ENCODE results near the gene ZCCHC14. TPM values are rescaled to one million over a fixed set of nuclear protein-coding genes. Genes with fewer than 3 reads are reported as not detected.

The ZCCHC14 gene
- total and polyA plus RNA-seq, 2 of the 13 experiments (the other 11 are each of a cell fraction or from before 2014, with no cell fraction given), result 12.4 to 12.5 TPM

DNA sequence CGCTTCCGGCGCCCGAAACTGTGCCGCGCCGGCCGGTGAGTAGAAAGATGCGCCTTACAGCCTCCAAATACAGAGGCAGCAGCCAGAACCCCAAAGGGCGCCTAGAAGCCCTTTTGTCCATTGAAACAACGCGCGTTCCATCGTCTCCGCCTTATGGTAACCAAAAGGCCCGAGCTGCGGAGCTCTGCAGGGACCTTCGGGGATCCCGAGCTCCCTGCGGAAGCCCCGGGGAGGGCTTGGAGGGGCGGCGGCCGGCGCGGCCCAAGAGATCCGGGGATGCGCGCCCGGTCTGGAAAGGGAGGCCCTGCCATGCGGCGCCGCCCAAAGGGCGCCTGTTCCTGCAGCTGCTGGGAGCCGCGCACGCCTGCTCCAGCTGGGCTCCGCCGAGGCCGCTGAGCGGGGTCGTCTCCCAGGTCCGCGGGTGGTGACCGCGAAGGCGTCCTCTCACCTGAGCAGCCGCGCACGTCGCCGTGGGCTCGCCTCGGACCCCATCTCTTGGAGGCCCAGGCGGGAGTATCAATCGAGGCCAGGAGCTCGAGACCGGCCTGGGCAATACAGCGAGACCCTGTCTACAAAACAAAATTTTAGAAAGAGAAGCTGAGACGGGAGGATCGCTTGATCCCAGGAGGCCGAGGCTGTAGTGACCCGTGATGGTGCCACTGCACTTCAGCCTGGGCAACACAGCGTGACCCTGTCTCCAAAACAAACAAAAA, 108.5 kb downstream of the ZCCHC14 start (continued):
- TF ChIP-seq MTF2 (CRISPR knock-in tag; IDR thresholded peaks at IDR 0.05; ENCODE audit: borderline replicate concordance), result peak; percentile 99
- TF ChIP-seq, protein P1, sequence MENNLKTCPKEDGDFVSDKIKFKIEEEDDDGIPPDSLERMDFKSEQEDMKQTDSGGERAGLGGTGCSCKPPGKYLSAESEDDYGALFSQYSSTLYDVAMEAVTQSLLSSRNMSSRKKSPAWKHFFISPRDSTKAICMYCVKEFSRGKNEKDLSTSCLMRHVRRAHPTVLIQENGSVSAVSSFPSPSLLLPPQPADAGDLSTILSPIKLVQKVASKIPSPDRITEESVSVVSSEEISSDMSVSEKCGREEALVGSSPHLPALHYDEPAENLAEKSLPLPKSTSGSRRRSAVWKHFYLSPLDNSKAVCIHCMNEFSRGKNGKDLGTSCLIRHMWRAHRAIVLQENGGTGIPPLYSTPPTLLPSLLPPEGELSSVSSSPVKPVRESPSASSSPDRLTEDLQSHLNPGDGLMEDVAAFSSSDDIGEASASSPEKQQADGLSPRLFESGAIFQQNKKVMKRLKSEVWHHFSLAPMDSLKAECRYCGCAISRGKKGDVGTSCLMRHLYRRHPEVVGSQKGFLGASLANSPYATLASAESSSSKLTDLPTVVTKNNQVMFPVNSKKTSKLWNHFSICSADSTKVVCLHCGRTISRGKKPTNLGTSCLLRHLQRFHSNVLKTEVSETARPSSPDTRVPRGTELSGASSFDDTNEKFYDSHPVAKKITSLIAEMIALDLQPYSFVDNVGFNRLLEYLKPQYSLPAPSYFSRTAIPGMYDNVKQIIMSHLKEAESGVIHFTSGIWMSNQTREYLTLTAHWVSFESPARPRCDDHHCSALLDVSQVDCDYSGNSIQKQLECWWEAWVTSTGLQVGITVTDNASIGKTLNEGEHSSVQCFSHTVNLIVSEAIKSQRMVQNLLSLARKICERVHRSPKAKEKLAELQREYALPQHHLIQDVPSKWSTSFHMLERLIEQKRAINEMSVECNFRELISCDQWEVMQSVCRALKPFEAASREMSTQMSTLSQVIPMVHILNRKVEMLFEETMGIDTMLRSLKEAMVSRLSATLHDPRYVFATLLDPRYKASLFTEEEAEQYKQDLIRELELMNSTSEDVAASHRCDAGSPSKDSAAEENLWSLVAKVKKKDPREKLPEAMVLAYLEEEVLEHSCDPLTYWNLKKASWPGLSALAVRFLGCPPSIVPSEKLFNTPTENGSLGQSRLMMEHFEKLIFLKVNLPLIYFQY (CRISPR knock-in tag; IDR thresholded peaks at IDR 0.05; ENCODE audit: borderline replicate concordance), result no peak
- TF ChIP-seq ZNF629 (CRISPR knock-in tag; conservative IDR thresholded peaks at IDR 0.05), result no peak; the same call in none of the 2 replicates
- no peak for TF ChIP-seq ZKSCAN1 (IDR thresholded peaks at IDR 0.05; ENCODE audit: low read length)
- TF ChIP-seq, protein P2, sequence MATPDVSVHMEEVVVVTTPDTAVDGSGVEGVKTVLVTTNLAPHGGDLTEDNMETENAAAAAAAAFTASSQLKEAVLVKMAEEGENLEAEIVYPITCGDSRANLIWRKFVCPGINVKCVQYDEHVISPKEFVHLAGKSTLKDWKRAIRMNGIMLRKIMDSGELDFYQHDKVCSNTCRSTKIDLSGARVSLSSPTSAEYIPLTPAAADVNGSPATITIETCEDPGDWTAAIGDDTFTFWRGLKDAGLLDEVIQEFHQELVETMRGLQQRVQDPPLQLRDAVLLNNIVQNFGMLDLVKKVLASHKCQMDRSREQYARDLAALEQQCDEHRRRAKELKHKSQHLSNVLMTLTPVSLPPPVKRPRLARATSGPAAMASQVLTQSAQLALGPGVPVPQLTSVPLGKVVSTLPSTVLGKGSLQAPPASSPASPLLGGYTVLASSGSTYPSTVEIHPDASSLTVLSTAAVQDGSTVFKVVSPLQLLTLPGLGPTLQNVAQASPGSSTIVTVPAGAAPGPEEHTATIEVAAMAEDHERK (CRISPR knock-in tag; IDR thresholded peaks at IDR 0.05; ENCODE audit: low read depth), result no peak; the same call in 1 of the 2 replicates
- no peak for TF ChIP-seq TBL1XR1 (IDR thresholded peaks at IDR 0.05; ENCODE audit: borderline replicate concordance, low read length, partially characterized antibody)
- TF ChIP-seq SIN3B (IDR thresholded peaks at IDR 0.05; ENCODE audit: low read length), result no peak
- TF ChIP-seq DPF2 (CRISPR knock-in tag; IDR thresholded peaks at IDR 0.05; ENCODE audit: borderline replicate concordance, low read depth), result 0 out of 2 replicates have a peak, but pooled peaks have one; percentile 29
- TF ChIP-seq GTF2F1 (IDR thresholded peaks at IDR 0.05; ENCODE audit: low read length), result no peak
- TF ChIP-seq ZSCAN20 (CRISPR knock-in tag; IDR thresholded peaks at IDR 0.05; ENCODE audit: borderline replicate concordance), result peak; percentile 76; the same call in 1 of the 2 replicates
- 0 out of 2 replicates have a peak, but pooled peaks have one; percentile 7 for TF ChIP-seq ZNF891 (CRISPR knock-in tag; IDR thresholded peaks at IDR 0.05)
- TF ChIP-seq SUZ12 (IDR thresholded peaks at IDR 0.05; ENCODE audit: low read depth, low read length), result no peak
- TF ChIP-seq ZNF768 (CRISPR knock-in tag; IDR thresholded peaks at IDR 0.05), result peak; percentile 91
- TF ChIP-seq ZNF605 (CRISPR knock-in tag; IDR thresholded peaks at IDR 0.05), result peak; percentile 42
- no peak for TF ChIP-seq FOXP1 (IDR thresholded peaks at IDR 0.05)
- no peak for TF ChIP-seq FOXP1 (CRISPR knock-in tag; IDR thresholded peaks at IDR 0.05)
- peak; percentile 15; the same call in 1 of the 2 replicates for TF ChIP-seq NFYB (CRISPR knock-in tag; IDR thresholded peaks at IDR 0.05)
- no peak for TF ChIP-seq GABPA (IDR thresholded peaks at IDR 0.05; ENCODE audit: low read depth, low read length)
- no peak for TF ChIP-seq GABPA (CRISPR knock-in tag; IDR thresholded peaks at IDR 0.05; ENCODE audit: low read depth)
- TF ChIP-seq ZNF501 (CRISPR knock-in tag; IDR thresholded peaks at IDR 0.05), result peak; percentile 97
- peak; percentile 77 for TF ChIP-seq PITX1 (CRISPR knock-in tag; IDR thresholded peaks at IDR 0.05)
- TF ChIP-seq ZNF143 (CRISPR knock-in tag; IDR thresholded peaks at IDR 0.05), result no peak; the same call in 1 of the 2 replicates
- TF ChIP-seq, protein P3, sequence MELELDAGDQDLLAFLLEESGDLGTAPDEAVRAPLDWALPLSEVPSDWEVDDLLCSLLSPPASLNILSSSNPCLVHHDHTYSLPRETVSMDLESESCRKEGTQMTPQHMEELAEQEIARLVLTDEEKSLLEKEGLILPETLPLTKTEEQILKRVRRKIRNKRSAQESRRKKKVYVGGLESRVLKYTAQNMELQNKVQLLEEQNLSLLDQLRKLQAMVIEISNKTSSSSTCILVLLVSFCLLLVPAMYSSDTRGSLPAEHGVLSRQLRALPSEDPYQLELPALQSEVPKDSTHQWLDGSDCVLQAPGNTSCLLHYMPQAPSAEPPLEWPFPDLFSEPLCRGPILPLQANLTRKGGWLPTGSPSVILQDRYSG (CRISPR knock-in tag; IDR thresholded peaks at IDR 0.05), result no peak
- TF ChIP-seq, protein P4, sequence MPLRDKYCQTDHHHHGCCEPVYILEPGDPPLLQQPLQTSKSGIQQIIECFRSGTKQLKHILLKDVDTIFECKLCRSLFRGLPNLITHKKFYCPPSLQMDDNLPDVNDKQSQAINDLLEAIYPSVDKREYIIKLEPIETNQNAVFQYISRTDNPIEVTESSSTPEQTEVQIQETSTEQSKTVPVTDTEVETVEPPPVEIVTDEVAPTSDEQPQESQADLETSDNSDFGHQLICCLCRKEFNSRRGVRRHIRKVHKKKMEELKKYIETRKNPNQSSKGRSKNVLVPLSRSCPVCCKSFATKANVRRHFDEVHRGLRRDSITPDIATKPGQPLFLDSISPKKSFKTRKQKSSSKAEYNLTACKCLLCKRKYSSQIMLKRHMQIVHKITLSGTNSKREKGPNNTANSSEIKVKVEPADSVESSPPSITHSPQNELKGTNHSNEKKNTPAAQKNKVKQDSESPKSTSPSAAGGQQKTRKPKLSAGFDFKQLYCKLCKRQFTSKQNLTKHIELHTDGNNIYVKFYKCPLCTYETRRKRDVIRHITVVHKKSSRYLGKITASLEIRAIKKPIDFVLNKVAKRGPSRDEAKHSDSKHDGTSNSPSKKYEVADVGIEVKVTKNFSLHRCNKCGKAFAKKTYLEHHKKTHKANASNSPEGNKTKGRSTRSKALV (CRISPR knock-in tag; IDR thresholded peaks at IDR 0.05), result peak; percentile 98

Measured in HepG2 (cell line).